ENCODE results near the gene DTD1.

DNA sequence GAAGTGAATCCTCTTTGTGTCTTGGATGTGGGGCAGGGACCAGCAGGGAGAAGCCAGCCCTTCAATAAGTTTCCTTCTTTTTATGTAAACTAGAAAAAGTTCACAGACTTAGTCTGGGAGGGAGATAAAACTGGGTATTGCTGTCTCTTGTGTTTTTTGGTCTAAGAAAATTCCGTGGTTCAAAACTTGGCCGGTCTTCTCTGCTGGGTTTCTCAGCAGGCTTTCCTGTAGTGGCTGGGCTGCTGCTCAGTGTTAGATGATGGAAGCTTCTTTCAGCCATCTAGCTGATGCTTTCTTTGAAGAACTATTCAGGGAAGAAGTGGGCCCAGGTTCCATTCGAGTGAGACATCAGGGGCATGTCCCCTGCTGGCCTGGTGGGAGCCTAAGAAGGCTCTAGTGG, 155.0 kb downstream of the DTD1 start:
- TF ChIP-seq, protein P1, sequence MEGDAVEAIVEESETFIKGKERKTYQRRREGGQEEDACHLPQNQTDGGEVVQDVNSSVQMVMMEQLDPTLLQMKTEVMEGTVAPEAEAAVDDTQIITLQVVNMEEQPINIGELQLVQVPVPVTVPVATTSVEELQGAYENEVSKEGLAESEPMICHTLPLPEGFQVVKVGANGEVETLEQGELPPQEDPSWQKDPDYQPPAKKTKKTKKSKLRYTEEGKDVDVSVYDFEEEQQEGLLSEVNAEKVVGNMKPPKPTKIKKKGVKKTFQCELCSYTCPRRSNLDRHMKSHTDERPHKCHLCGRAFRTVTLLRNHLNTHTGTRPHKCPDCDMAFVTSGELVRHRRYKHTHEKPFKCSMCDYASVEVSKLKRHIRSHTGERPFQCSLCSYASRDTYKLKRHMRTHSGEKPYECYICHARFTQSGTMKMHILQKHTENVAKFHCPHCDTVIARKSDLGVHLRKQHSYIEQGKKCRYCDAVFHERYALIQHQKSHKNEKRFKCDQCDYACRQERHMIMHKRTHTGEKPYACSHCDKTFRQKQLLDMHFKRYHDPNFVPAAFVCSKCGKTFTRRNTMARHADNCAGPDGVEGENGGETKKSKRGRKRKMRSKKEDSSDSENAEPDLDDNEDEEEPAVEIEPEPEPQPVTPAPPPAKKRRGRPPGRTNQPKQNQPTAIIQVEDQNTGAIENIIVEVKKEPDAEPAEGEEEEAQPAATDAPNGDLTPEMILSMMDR (IDR thresholded peaks at IDR 0.05), result no peak
- TF ChIP-seq POLR2A (IDR thresholded peaks at IDR 0.05), result no peak
